GM19238 (cell line): ENCODE results near the gene NCK2.
"Not testable (repeated sequence)": the region's sequence is repeated elsewhere in the genome, so short reads cannot be mapped to it uniquely, and the experiment has no call there.

ENCODE experiments used
- DNase-seq: peaks from one replicate; pipeline ENCODE4 v3.0.0; 2011; ENCODE audit warnings: low spot score; ENCODE audit not compliant: insufficient read length

NCK2 gene

DNA sequence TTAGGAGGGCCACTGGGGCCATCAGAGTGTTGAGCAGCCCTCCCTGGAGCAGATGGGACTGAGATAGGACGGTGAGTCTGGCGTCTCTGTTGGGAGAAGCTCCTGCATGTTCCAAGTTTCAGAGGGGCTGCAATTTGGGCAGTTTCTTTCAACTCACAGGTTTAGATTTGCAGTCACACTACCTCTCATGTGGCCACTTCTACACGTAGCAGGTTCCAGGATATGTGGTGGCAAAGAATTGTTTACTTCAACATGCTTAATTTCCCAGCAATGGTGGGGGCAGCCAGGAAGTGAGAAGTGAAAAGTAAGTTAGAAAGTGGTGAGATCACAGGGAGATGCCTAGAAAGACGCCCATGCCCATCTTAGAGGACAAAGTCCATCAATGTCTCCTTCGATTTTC is 9.3 kb downstream of the NCK2 start:
- DNase-seq = no peak

DNA sequence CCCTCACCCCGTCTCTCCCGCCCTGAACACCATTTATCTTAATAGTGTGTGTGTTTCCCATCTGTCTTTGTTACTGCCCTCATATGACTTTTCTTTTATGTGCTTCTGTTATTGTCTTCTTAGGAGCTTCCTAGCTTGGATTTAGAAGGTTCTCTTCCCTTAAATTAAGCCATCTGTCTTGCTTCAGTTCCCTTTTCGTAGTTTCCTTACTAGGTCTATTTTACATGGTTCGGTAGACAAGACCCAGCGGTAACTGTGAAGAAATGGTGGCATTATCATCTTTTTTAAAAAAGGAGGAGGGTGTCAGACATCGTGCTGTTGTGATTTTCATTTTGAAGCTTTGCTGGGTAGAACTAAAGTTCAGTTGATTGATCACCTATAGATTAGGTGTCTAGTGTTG is 10.3 kb downstream of the NCK2 start:
- DNase-seq = no peak

DNA sequence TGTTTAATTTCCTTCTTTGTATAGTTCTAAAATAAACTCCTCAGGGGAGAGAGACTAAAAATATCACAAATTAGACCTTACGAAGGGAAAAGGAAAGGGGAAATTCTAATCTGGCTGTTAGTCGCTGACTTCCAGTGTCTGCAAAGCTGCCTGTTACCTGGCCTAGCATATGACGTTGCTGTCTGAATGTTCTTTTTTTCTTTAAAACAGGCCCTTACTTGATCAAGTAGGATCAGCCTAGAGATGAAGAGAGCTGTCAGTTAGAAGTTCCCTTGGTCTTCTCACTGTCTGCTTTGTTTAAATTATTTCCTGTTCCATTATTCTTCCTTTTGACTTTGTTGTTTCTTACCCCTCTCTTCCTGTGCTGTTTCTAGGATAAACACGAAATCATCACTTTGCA is 11.2 kb downstream of the NCK2 start:
- DNase-seq = no peak

DNA sequence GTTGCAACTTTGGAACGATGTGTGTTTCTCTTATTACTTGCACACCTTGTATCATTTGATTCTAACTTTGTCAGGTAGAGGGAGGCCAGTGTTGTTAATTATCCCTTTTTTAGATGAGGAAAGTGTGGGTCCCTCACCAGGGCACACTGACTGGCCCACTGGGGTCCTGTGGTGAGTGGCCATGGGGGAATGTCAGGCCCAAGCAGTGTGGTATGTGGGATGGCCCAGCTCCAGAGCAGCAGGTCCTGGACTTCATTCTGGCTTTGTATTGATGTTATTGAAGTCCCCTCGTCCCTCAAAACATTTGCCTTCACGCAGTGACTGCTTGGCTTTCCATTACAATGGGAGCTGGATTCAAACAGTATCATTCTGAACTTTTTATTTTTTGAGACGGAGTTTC is 11.7 kb downstream of the NCK2 start:
- DNase-seq = no peak

DNA sequence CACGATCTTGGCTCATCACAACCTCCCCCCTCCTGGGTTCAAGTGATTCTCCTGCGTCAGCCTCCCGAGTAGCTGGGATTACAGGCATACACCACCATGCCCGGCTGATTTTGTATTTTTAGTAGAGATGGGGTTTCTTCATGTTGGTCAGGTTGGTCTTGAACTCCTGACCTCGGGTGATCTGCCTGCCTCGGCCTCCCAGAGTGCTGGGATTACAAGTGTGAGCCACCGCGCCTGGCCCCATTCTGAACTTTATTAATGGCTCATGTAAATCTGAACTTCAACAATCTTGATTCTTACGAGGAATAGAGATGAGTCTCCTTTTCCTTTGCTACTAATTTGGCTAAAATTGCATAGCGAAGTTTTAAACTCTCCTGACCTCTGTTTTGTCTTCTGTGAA is 12.2 kb downstream of the NCK2 start:
- not testable (repeated sequence) for DNase-seq

DNA sequence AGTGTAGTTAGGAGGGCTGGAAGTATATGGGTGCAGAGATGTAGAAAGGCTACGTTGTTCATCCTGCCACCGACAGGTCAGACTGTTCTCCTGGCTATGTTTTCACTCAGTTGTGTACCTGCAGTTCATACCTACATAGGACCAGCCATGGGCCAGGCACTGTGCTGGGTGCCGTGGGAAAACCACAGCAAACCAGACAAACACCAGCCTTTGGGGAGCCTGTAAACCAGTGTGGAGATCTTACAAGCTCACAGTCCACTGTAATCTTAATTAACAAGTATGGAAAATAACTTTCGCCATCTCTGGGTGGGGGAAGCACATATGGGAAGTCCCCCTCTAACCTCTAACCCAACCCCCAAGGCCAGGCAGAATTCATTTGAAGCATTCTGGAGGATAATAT is 12.7 kb downstream of the NCK2 start:
- DNase-seq = no peak

DNA sequence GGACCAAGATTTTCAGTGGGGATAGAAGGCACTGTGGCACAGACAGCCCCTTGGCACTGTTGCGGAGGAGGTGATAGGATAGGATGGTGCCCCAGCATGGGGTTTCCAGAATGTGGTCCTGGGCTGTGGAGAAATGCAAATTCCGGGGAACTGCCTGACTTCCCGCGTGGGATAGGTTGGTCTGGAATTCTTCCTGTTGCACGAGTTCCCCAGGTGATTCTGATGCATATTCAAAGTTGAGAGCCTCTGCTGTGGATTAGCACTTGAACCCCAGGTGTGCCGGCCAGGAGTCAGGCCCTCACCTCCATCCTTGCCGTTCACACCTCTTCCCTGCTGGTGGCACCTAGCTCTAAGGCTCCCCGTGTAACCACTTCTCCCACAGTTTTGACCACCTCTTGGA is 15.5 kb downstream of the NCK2 start:
- DNase-seq = no peak

DNA sequence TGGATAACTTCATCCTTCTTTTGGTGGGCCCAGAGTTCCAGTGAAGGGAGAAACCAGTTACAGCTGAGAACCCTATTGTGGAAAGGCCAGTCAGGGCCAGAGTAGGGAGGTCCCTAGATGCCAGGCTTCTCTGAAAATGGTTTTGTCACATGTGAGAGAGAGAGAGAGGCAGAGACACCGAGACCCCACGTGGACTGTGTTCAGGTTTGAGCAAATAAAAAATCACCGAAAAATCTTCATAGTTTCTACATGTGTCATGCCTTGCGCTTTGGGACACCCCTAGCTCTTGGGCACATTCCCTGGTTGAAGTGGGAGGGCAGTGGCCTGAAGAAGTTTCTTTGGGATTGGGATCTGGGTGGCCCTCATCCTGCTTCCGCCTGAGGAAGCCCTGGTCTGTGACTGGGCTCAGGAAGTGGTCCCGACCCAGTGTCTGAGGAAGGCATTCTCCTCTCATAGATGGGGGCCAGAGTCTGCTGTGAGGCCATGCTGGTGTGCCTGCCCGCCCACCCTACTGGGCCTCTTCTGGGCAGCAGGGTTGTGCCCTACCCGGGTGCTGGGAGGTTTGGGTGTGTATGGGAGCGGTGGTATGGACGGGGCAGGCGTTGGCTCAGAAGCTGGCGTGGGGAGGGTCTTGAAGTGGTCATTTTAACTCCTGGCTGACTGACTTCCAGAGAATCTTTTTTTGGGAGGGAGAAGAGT is 16.1 kb downstream of the NCK2 start:
- DNase-seq = no peak

DNA sequence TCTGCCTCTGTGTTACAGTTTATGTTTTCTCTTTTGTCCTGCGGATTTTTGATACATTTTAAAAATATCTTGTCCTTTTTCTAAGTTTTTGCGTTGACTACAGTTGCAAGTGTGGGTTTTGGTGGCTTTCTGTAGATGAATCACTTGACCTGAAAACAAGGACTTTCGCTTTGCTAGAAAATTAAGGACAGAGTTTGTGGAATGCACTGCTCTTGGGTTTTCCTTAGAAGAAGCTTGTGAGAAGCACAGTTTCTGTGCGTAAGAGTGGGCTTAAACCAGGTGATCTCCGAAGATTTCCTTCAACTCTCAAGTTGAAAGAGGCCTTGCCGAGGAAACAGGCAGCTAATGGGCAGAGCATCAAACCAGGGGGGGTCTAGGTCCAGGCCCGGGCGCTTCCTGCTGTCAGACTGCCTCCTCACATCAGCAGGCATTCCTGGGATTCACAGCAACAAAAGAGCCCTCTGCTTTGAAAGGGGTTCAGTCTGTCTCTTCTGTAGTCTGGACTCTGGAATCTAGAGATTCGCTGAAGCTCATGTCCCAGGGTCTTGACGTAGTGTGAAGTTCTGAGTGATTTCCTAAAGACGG is 17.3 kb downstream of the NCK2 start:
- no peak for DNase-seq

DNA sequence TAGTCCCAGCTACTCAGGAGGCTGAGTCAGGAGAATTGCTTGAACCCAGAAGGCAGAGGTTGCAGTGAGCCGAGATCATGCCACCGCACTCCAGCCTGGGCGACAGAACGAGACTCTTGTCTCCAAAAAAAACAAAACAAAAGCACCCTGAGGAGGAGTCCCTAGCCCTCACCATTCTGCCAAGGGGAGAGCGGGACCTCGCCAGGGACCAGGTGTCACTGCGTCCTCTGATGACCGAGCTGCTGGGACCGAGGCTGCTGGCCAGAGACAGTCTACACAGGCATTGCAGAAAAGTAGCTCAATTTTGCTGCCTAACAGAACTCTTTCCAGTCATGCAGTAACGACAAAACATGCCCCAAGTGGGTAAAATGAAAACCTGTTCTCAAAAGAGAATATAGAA is 18.4 kb downstream of the NCK2 start:
- DNase-seq = no peak

DNA sequence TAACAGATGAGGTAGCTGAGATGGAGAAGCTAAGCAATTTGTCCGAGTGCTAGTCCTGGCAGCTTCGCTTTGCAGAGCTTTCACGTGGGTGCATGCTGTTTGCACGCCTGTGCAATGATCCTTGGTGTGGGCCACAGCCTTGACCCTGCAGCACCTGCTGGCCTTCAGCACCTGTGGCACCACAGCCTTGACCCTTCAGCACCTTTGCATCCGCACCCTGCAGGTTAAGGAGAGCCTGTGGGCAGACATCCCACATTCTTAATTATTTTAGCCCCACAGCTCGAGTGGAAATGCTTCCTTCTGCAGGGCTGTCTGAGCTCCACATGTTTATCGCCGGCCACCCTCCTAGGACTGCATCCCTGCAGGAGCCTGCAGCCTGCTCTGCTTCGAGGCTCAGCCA is 19.3 kb downstream of the NCK2 start:
- no peak for DNase-seq

DNA sequence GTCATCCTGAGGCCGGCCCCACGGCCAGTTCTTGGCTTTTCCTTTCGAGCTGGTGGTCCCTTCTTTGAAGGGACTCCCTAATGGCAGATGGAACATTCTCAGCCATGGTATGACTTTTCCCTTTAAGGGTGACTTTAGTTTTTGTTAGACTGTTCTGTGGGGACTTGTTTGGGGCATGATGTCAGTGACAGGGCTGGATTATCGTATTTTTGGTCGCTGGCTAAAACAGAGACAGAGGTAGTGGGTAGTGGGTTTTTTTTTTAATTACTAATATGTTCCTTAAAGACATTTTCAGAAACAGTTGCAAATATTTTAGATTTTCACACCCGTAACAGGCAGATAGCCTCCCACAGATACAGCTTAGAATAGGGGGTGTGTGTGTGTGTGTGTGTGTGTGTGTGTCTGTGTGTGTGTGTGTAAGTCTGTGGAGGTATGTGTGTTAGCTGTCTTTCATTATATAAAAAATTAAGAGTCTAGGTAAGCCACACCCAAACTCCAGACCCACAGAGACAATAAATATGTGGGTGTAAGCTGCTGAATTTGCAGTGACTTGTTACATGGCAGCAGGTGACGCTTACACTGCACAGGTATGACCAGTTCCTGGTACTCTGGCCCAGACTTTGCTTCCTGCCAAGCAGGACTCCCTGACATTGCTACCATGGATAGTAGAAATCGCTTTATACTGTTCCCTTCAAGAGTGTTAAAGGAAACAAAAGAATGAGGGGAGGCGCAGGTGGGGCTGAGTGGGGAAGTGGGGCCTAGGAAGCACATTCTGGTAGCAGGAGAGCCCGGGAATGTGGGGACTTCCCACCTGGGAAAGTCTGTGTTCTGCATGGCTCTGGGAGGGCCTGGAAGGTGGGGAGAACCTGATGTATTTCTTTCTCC is 20.9 kb downstream of the NCK2 start:
- no peak for DNase-seq

DNA sequence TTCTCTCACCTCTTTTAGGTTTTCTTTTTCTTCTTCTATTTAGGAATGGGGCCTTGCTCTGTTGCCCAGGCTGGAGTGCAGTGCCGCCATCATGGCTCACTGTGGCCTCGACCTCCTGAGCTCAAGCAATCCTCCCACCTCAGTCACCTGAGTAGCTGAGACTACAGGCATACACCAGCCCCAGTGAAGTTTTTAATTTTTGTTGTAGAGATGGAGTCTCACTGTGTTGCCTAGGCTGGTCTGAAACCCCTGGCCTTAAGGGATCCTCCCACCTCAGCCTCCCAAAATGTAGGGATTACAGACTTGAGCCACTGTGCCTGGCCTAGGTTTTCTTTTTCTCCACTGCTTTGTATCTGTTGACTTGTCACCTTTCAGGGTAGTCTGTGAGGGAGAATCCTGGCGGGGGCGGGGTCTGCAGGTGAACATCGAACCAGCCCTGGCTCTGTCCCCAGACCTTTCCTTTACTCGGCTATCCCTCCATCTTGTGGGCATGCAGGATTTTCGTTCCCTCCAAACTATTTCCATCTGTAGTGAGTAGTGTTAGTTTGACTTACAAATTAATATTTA is 21.7 kb downstream of the NCK2 start:
- DNase-seq = no peak

DNA sequence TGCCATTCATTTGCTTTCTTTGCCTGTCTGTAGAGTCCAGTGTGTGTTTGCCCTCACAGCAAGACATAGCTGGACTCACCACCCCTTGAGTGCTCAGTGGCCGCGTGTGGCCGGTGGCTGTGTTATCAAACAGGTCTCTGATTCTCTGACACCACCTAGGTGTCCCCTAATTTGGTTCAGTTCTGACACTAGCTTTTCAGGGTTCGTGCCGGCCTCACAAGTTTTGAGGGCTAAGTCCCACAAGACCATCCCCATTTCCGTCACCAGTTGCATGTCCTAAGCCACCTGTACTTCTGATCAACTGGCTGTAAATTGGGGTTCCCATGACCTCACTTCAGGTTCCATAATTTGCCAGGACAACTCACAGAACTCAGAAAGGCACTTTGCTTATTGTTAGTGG is 23.5 kb downstream of the NCK2 start:
- DNase-seq = no peak

DNA sequence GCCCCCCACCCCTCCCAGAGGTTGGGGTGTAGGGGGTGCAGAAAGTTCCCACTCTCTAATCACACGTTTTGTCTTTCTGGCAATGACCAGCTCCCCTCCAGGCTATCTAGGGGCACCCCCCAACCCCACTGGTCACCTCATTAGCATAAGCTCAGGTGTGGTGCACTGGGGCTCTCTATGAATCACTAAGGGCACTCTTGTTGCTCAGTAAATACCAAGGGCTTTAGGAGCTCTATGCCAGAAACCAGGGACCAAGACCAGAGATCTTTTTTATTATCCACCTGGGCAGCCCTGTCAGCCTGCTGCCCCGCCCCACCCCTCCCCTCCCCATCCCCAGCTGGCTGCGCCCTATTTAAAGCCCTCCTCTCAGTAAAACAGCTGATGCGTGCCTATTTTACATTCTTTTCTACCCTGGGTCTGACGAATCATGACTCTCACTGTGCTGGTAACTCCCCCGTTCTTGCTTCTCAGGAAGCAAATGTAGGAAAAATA is 24.3 kb downstream of the NCK2 start:
- no peak for DNase-seq

DNA sequence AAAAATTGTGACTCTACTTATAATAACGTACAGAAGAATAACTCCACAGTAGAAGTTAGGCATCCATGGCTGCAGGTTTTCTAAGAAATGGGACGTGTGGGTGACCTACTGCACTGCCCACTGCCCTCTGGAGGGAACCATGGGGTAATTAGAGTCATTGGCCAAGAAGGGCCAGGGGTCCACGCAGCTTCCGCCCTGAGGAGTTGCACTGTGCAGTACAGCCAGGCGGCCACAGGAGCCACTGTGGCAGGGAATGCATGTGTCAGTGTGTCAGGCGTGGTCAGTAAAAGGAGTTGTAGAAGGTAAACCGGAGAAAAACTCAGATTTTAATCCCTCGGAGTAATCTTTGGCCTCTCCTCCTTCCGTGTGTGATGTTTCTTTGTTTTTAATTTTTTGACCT is 24.8 kb downstream of the NCK2 start:
- no peak for DNase-seq

DNA sequence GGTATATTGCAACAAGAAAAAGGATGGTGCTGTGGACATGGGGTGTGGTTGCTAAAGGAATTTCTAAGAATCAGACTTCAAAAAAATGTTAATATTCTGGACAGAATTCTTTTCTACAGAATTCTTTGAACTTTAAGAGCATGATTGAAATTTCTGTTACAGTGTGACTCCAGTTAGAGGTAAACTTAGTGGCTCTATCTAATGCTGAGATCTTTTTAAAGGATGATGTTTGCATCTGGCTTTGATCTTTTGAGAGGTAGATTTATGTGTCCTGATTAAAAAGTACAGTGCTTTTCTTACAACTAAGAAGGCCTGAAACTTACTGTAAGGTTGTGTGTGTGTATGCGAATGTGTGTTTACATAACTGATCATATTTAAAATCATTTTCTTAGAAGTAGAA is 25.4 kb downstream of the NCK2 start:
- DNase-seq = no peak

DNA sequence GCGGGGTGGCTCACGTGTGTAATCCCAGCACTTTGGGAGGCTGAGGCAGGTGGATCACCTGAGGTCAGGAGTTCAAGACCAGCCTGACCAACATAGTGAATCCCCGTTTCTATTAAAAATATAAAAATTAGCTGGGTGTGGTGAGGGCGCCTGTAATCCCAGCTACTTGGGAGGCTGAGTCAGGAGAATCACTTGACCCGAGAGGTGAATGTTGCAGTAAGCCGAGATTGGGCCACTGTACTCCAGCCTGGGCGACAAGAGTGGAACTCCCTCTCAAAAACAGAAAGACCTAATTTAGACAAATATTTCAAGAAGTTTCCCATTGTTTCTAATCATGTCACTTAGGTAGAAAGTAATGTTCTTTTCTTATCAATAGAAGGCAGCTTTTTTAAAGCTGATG is 26.6 kb downstream of the NCK2 start:
- DNase-seq = not testable (repeated sequence)

DNA sequence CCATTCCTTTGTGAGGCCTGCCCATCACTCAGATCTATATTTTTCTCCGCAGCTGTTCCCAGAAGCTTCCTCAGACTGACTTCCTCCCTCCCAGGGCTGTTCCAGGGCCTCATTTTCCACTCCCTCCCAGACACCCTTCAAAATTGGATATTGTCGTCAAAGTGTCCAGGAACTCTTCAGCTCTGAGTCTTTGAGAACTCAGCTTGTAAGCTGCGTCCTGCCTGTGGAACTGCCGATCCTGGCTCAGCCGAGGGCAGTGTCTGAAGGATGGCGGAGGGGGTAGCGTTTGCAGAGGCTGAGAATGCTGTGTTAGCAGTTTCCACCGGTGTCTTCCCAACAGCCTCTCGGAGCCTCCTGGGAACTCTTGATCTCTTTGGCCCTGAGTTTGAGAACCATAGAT is 27.1 kb downstream of the NCK2 start:
- DNase-seq = no peak

DNA sequence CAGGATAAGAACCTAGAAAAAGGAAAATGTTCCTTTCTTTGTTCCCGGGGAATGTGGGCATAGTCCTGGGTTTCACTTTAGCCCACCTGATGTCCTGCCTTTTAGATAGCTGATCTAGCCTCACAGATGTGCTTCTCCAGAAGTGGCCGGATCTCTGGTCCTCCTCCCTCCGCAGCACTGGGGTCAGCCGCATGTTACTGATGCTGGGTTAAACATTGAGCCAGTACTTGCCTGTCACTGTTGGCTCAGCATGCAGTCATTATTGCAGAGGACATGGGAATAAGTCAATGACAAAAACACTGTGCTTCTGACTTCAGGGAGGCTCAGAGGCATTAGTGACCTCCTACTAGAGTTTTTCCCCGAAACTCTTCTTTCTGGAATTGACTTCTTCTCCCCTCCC is 27.6 kb downstream of the NCK2 start:
- DNase-seq = no peak

DNA sequence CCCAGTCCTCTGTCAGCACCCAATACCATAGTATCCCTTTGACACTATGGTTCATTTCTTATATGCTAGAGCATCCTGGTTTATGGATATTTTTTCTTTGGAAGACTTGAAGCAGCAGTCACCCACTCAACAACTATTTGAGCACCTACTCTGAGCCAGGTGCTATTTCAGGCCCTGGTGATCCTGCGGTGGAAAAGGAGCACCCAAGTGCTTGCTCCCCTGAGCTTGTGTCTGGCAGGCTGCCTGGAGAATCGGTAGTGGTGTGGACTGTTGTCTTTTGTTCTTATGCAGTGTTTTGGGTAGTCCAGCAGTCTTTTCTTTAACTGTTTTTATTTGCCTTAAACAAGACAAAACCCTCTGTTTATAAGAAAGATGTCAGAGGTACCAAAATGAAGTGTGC is 28.9 kb downstream of the NCK2 start:
- DNase-seq = no peak

DNA sequence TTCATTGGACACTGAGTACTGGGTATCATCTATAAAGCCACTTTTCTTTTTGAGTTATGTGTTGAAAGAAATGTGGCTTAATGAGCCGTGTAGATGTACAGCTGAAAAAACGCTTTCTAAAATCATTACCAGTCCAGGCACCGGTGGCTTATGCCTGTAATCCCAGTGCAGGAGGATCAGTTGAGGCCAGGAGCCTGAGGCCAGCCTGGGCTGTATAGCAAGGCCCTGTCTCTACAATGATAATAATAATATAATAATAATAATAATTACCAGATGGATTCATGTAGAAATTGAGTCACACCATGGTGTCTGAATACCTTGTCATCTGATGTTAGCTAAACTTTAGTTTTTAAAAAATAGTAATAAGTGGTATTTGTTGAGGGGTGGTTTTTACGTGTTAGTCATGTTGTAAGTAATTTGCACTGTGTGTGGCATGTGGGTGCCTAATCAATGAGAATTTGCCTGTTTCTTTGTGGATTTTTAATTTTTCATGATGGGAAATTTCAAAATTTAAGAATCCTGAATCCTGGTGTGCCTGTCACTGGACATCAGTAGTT is 30.1 kb downstream of the NCK2 start:
- no peak for DNase-seq
